ENCODE results near the gene SFMBT1. TPM values are rescaled to one million over a fixed set of nuclear protein-coding genes. Genes with fewer than 3 reads are reported as not detected.

SFMBT1 gene
- total RNA-seq, 1 experiment from 2014 or later, result 14.8 TPM

DNA sequence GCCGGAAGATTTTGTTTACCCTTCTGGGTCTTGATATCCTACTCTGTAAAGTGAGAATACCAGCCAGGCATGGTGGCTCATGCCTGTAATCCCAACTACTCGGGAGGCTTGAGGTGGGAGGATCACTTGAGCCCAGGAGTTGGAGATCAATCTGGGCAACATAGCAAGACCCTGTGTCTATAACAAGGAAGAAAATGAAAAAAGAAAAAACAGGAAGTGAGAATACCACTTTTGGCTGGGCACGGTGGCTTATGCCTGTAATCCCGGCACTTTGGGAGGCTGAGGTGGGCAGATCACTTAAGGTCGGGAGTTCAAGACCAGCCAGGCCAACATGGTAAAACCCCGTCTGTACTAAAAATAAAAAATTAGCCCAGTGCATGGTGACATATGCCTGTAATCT lies 36.9 kb downstream of the SFMBT1 start:
- POLR2A ChIA-PET, result no interaction called here

DNA sequence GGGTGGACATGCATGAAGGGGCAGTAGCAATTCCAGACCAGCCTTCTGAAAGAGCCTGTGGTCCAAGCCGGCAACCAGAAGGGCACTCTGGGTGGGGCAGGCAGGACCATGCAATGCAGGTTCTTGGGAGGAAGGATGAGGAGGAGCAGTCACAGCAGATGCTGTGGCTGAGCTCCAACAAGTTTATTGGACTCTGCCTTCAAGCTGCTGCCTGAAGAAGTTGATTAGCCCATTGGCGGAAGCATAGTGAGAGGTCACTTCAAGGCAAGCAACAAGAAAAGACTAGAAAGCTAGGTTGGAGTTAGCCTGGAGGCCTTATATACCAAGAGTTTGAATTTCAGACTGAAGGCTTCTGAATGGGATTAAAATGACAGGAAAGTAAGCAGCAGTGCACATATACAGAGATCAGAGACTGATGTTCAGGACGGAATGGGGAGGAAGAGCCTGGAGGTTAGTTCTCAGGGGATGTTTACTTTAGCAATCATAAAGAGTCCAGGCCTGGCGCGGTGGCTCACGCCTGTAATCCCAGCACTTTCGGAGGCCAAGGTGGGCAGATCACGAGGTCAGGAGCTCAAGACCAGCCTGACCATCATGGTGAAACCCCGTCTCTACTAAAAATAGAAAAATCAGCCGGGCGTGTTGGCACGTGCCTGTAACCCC lies 39.9 kb downstream of the SFMBT1 start:
- no peak for DNase-seq (ENCODE audit: low read depth, low spot score)
- Histone ChIP-seq H2AFZ (ENCODE audit: low read depth, low read length, poor library complexity, severe bottlenecking) (no peak overlapping the region), H3K4me2 (ENCODE audit: low read length) (no peak overlapping the region), H3K36me3 (ENCODE audit: control insufficient read depth in 1 of 2, insufficient read depth in 2 of 2, low read length in 2 of 2) (no peaks in the 10 kb centered on the region), H3K27me3 (ENCODE audit: insufficient read depth, low read length) (no peaks in the 10 kb centered on the region), H3K4me3 (replicated peaks in 1 of 2; ENCODE audit: low read depth in 1 of 2, low read length in 2 of 2) (no peak overlapping the region), H3K79me2 (ENCODE audit: insufficient read depth, low read length) (no peaks in the 10 kb centered on the region), H4K20me1 (ENCODE audit: insufficient read depth) (no peaks in the 10 kb centered on the region), H3K9ac (ENCODE audit: low read length) (no peak overlapping the region), H3K4me1 (ENCODE audit: control insufficient read depth in 1 of 2, insufficient read depth in 2 of 2, low read length in 2 of 2) (no peaks in the 10 kb centered on the region; a peak in 1 of 4 replicates), H3K9me2 (ENCODE audit: insufficient read depth) (no peaks in the 10 kb centered on the region), H3K27ac (ENCODE audit: low read depth, low read length) (no peak overlapping the region), H3K9me3 (ENCODE audit: control insufficient read depth in 1 of 2, insufficient read depth in 1 of 2, low read depth in 1 of 2, low read length in 2 of 2) (no peaks in the 10 kb centered on the region)
- ChIA-PET CTCF (no interaction called here), RAD21 (ENCODE audit: low non-redundant PET in 1 of 2, low total read pairs in 2 of 2, uncharacterized antibody in 2 of 2, unreplicated experiment in 2 of 2) (no interaction called here), POLR2A (no interaction called here)
- intact Hi-C loops (cut with micrococcal nuclease), result no loop called here
- no TSS peak for BruUV-seq (replicated peaks)
- ATAC-seq, result no peak
- TF ChIP-seq ZNF274 (IDR thresholded peaks at IDR 0.05; ENCODE audit: low read depth, low read length), result no peak
- TF ChIP-seq CBX3 (IDR thresholded peaks at IDR 0.05; ENCODE audit: low read depth), result no peak
- no peak for TF ChIP-seq FOSL1 (IDR thresholded peaks at IDR 0.05; ENCODE audit: low read depth)
- no peak for TF ChIP-seq POLR2A (IDR thresholded peaks at IDR 0.05; ENCODE audit: borderline replicate concordance, extremely low read depth, insufficient read depth, insufficient read length)
- no peak for TF ChIP-seq SRF (IDR thresholded peaks at IDR 0.05; ENCODE audit: low read depth)
- TF ChIP-seq EZH2 (IDR thresholded peaks at IDR 0.05), result no peak
- no peak for TF ChIP-seq ZFX (IDR thresholded peaks at IDR 0.05)
- no peak for TF ChIP-seq TCF7L2 (IDR thresholded peaks at IDR 0.05; ENCODE audit: borderline replicate concordance, extremely low read depth, insufficient read depth, insufficient read length)
- TF ChIP-seq ELF1 (IDR thresholded peaks at IDR 0.05; ENCODE audit: borderline replicate concordance, low read depth), result no peak
- no peak for TF ChIP-seq RAD21 (IDR thresholded peaks at IDR 0.05; ENCODE audit: low read depth)
- TF ChIP-seq JUND (IDR thresholded peaks at IDR 0.05), result no peak
- TF ChIP-seq POLR2AphosphoS5 (IDR thresholded peaks at IDR 0.05; ENCODE audit: low read depth, low read length), result no peak
- no peak for TF ChIP-seq EGR1 (IDR thresholded peaks at IDR 0.05; ENCODE audit: low read depth)
- TF ChIP-seq, protein P1, sequence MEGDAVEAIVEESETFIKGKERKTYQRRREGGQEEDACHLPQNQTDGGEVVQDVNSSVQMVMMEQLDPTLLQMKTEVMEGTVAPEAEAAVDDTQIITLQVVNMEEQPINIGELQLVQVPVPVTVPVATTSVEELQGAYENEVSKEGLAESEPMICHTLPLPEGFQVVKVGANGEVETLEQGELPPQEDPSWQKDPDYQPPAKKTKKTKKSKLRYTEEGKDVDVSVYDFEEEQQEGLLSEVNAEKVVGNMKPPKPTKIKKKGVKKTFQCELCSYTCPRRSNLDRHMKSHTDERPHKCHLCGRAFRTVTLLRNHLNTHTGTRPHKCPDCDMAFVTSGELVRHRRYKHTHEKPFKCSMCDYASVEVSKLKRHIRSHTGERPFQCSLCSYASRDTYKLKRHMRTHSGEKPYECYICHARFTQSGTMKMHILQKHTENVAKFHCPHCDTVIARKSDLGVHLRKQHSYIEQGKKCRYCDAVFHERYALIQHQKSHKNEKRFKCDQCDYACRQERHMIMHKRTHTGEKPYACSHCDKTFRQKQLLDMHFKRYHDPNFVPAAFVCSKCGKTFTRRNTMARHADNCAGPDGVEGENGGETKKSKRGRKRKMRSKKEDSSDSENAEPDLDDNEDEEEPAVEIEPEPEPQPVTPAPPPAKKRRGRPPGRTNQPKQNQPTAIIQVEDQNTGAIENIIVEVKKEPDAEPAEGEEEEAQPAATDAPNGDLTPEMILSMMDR (IDR thresholded peaks at IDR 0.05 in 2 of 3, conservative IDR thresholded peaks at IDR 0.05 in 1 of 3; ENCODE audit: borderline replicate concordance in 1 of 3, insufficient read depth in 1 of 3, low read depth in 2 of 3, low read length in 2 of 3), result no peak
- TF ChIP-seq CEBPB (IDR thresholded peaks at IDR 0.05; ENCODE audit: low read depth), result no peak

More for the DNA sequence above, 36.9 kb downstream of the SFMBT1 start:
- no peaks in the 10 kb centered on the region for H3K9me3 ChIP-seq (ENCODE audit: control insufficient read depth in 1 of 2, insufficient read depth in 1 of 2, low read depth in 1 of 2, low read length in 2 of 2)
- no peak overlapping the region for H3K4me2 ChIP-seq (ENCODE audit: low read length)
- no peaks in the 10 kb centered on the region; a peak in 1 of 4 replicates for H3K4me1 ChIP-seq (ENCODE audit: control insufficient read depth in 1 of 2, insufficient read depth in 2 of 2, low read length in 2 of 2)
- DNase-seq (ENCODE audit: low read depth, low spot score) (no peak), ATAC-seq (no peak)
- H4K20me1 ChIP-seq (ENCODE audit: insufficient read depth), result no peaks in the 10 kb centered on the region
- no TSS peak for BruUV-seq (replicated peaks)
- H2AFZ ChIP-seq (ENCODE audit: low read depth, low read length, poor library complexity, severe bottlenecking), result no peak overlapping the region
- H3K27ac ChIP-seq (ENCODE audit: low read depth, low read length), result no peak overlapping the region
- H3K36me3 ChIP-seq (ENCODE audit: control insufficient read depth in 1 of 2, insufficient read depth in 2 of 2, low read length in 2 of 2), result no peaks in the 10 kb centered on the region
- no peaks in the 10 kb centered on the region for H3K27me3 ChIP-seq (ENCODE audit: insufficient read depth, low read length)
- ChIA-PET RAD21 (ENCODE audit: low non-redundant PET in 1 of 2, low total read pairs in 2 of 2, uncharacterized antibody in 2 of 2, unreplicated experiment in 2 of 2) (no interaction called here), CTCF (no interaction called here)
- no peak overlapping the region for H3K4me3 ChIP-seq (replicated peaks in 1 of 2; ENCODE audit: low read depth in 1 of 2, low read length in 2 of 2)
- intact Hi-C loops (cut with micrococcal nuclease), result no loop called here
- H3K79me2 ChIP-seq (ENCODE audit: insufficient read depth, low read length), result no peaks in the 10 kb centered on the region
- TF ChIP-seq JUND (IDR thresholded peaks at IDR 0.05), result no peak
- TF ChIP-seq EGR1 (IDR thresholded peaks at IDR 0.05; ENCODE audit: low read depth), result no peak
- TF ChIP-seq ZNF274 (IDR thresholded peaks at IDR 0.05; ENCODE audit: low read depth, low read length), result no peak
- TF ChIP-seq CBX3 (IDR thresholded peaks at IDR 0.05; ENCODE audit: low read depth), result no peak
- TF ChIP-seq POLR2AphosphoS5 (IDR thresholded peaks at IDR 0.05; ENCODE audit: low read depth, low read length), result no peak
- no peak for TF ChIP-seq EZH2 (IDR thresholded peaks at IDR 0.05)
- TF ChIP-seq, protein P1 (IDR thresholded peaks at IDR 0.05 in 2 of 3, conservative IDR thresholded peaks at IDR 0.05 in 1 of 3; ENCODE audit: borderline replicate concordance in 1 of 3, insufficient read depth in 1 of 3, low read depth in 2 of 3, low read length in 2 of 3), result no peak
- H3K9me2 ChIP-seq (ENCODE audit: insufficient read depth), result no peaks in the 10 kb centered on the region
- H3K9ac ChIP-seq (ENCODE audit: low read length), result no peak overlapping the region
